ENCODE results near the gene DLD. TPM values are rescaled to one million over a fixed set of nuclear protein-coding genes. Genes with fewer than 3 reads are reported as not detected.

DLD gene
- total RNA-seq, 2 experiments from 2014 or later, result 43.8 to 82.3 TPM

- no peaks in the 10 kb centered on the region for H3K36me3 ChIP-seq (ENCODE audit: insufficient read depth, low read length)
- H4K20me1 ChIP-seq (ENCODE audit: insufficient read depth, low read length), result no peaks in the 10 kb centered on the region
- H3K9me2 ChIP-seq (ENCODE audit: insufficient read depth, low read length), result no peaks in the 10 kb centered on the region
- H3K27ac ChIP-seq (ENCODE audit: low read depth, low read length, poor library complexity, severe bottlenecking), result no peak overlapping the region
- H3K4me1 ChIP-seq (ENCODE audit: insufficient read depth, low read length, poor library complexity, severe bottlenecking), result no peaks in the 10 kb centered on the region
- H3K4me3 ChIP-seq (ENCODE audit: low read depth, low read length, poor library complexity, severe bottlenecking), result no peak overlapping the region
- no peak overlapping the region for H3K4me2 ChIP-seq (ENCODE audit: low read length)
- POLR2A ChIA-PET, result interaction anchor here (0.9 kb wide), 1 partner anchor 14 kb away, joined by 3 read pairs; no protein-coding TSS in a partner anchor
- TF ChIP-seq CTCF (conservative IDR thresholded peaks at IDR 0.05; ENCODE audit: low read length) (no peak), EZH2phosphoT487 (IDR thresholded peaks at IDR 0.05; ENCODE audit: borderline replicate concordance, low read depth, low read length) (no peak)
- no peaks in the 10 kb centered on the region for H3K9me3 ChIP-seq (ENCODE audit: low read length)
- intact Hi-C loops (cut with micrococcal nuclease; ENCODE audit: unreplicated experiment), result no loop called here
- H2AFZ ChIP-seq (ENCODE audit: low read length), result no peak overlapping the region
- no TSS peak for BruUV-seq (replicated peaks)
- no peak for DNase-seq (ENCODE audit: low spot score)
- CTCF ChIA-PET (ENCODE audit: unreplicated experiment), result no interaction called here
- no peaks in the 10 kb centered on the region for H3K79me2 ChIP-seq (ENCODE audit: insufficient read depth, low read depth, low read length)
Measured at GRCh38 chr7:107932805-107933204, 41.8 kb downstream of the DLD start.

GRCh38 chr7:107933386-107934013 is 42.5 kb downstream of the DLD start:
- Histone ChIP-seq H2AFZ (ENCODE audit: low read length) (no peak overlapping the region), H3K27ac (ENCODE audit: low read depth, low read length, poor library complexity, severe bottlenecking) (no peak overlapping the region), H3K4me1 (ENCODE audit: insufficient read depth, low read length, poor library complexity, severe bottlenecking) (no peaks in the 10 kb centered on the region), H3K36me3 (ENCODE audit: insufficient read depth, low read length) (no peaks in the 10 kb centered on the region), H3K9me3 (ENCODE audit: low read length) (no peaks in the 10 kb centered on the region), H4K20me1 (ENCODE audit: insufficient read depth, low read length) (no peaks in the 10 kb centered on the region), H3K9me2 (ENCODE audit: insufficient read depth, low read length) (no peaks in the 10 kb centered on the region), H3K79me2 (ENCODE audit: insufficient read depth, low read depth, low read length) (no peaks in the 10 kb centered on the region), H3K4me3 (ENCODE audit: low read depth, low read length, poor library complexity, severe bottlenecking) (no peak overlapping the region), H3K4me2 (ENCODE audit: low read length) (no peak overlapping the region)
- ChIA-PET CTCF (ENCODE audit: unreplicated experiment) (no interaction called here), POLR2A (interaction anchor here (0.6 to 1.2 kb wide), 3 partner anchors 8 to 337 kb away, joined by 3 to 4 read pairs (median 3); no protein-coding TSS in a partner anchor)
- DNase-seq (ENCODE audit: low spot score), result no peak
- no peak for TF ChIP-seq EZH2phosphoT487 (IDR thresholded peaks at IDR 0.05; ENCODE audit: borderline replicate concordance, low read depth, low read length)
- no peak for TF ChIP-seq CTCF (conservative IDR thresholded peaks at IDR 0.05; ENCODE audit: low read length)
- BruUV-seq (replicated peaks), result no TSS peak
- intact Hi-C loops (cut with micrococcal nuclease; ENCODE audit: unreplicated experiment), result no loop called here

- H3K4me1 ChIP-seq (ENCODE audit: insufficient read depth, low read length, poor library complexity, severe bottlenecking), result no peaks in the 10 kb centered on the region
- DNase-seq (ENCODE audit: low spot score), result no peak
- H4K20me1 ChIP-seq (ENCODE audit: insufficient read depth, low read length), result no peaks in the 10 kb centered on the region
- no peaks in the 10 kb centered on the region for H3K36me3 ChIP-seq (ENCODE audit: insufficient read depth, low read length)
- ChIA-PET CTCF (ENCODE audit: unreplicated experiment) (no interaction called here), POLR2A (interaction anchor here (0.6 to 0.7 kb wide), 3 partner anchors 20 to 928 kb away, joined by 3 to 4 read pairs (median 3); no protein-coding TSS in a partner anchor)
- H2AFZ ChIP-seq (ENCODE audit: low read length), result no peak overlapping the region
- no peaks in the 10 kb centered on the region for H3K9me3 ChIP-seq (ENCODE audit: low read length)
- H3K9me2 ChIP-seq (ENCODE audit: insufficient read depth, low read length), result no peaks in the 10 kb centered on the region
- H3K4me2 ChIP-seq (ENCODE audit: low read length), result no peak overlapping the region
- BruUV-seq (replicated peaks), result no TSS peak
- H3K27ac ChIP-seq (ENCODE audit: low read depth, low read length, poor library complexity, severe bottlenecking), result no peak overlapping the region
- no peaks in the 10 kb centered on the region for H3K79me2 ChIP-seq (ENCODE audit: insufficient read depth, low read depth, low read length)
- TF ChIP-seq EZH2phosphoT487 (IDR thresholded peaks at IDR 0.05; ENCODE audit: borderline replicate concordance, low read depth, low read length) (no peak), CTCF (conservative IDR thresholded peaks at IDR 0.05; ENCODE audit: low read length) (no peak)
- intact Hi-C loops (cut with micrococcal nuclease; ENCODE audit: unreplicated experiment), result no loop called here
- H3K4me3 ChIP-seq (ENCODE audit: low read depth, low read length, poor library complexity, severe bottlenecking), result no peak overlapping the region
Measured at GRCh38 chr7:107934991-107935770, 44.2 kb downstream of the DLD start.
